Esophagus muscularis mucosa (tissue), 3 donors: ENCODE data around the gene FRMD4A.
"Not testable (repeated sequence)": the region's sequence is repeated elsewhere in the genome, so short reads cannot be mapped to it uniquely, and the experiment has no call there.

Source experiments
- CTCF ChIP-seq, 3 experiments: fragments of 200-600 bp in 2 of 3; fragments of 450-650 bp in 1 of 3; sonication (generic) in 2 of 3; IDR thresholded peaks; one replicate each; pipeline ENCODE4 v1.5.1; 2017 to 2019; ENCODE audit warnings: antibody characterized with exemption in 3 of 3, mild to moderate bottlenecking in 2 of 3, moderate library complexity in 1 of 3
- POLR2A ChIP-seq: fragments of 450-650 bp; IDR thresholded peaks from one replicate; pipeline ENCODE4 v1.6.1; 2017; ENCODE audit warnings: antibody characterized with exemption, moderate library complexity, mild to moderate bottlenecking, low read depth

GRCh38 chr10:14213703-14214102 is 117.0 kb downstream of the FRMD4A start:
- TF ChIP-seq POLR2A; CTCF (IDR thresholded peaks at IDR 0.05): not testable (repeated sequence)
